Activated T-helper 9 cell treated with anti-CD3 and anti-CD28 coated beads, Interleukin-2, amount 50 U/mL, for 16 hours (primary cell): ENCODE results near the gene ENPEP.

Experiments
- DNase-seq: peaks from one replicate; pipeline ENCODE4 v3.0.0-alpha.2; 2020; ENCODE audit warnings: low read depth

Gene ENPEP

GRCh38 chr4:110610620-110610939, 134.6 kb downstream of the ENPEP start:
- DNase-seq, result no peak

GRCh38 chr4:110610940-110611831, 135.2 kb downstream of the ENPEP start:
- no peak for DNase-seq

- no peak for DNase-seq
These were observed 136.1 kb downstream of the ENPEP start for GRCh38 chr4:110611968-110612447.

GRCh38 chr4:110612631-110613269, 136.8 kb downstream of the ENPEP start:
- DNase-seq, result no peak

GRCh38 chr4:110613745-110614144, 137.8 kb downstream of the ENPEP start:
- no peak for DNase-seq

- no peak for DNase-seq
These were observed 138.4 kb downstream of the ENPEP start for GRCh38 chr4:110614173-110614963.
